ENCODE measurements around the gene EFNA5.
A peak's percentile ranks its signal among the peaks of the same experiment; 100 is the strongest.

EFNA5 gene

DNA sequence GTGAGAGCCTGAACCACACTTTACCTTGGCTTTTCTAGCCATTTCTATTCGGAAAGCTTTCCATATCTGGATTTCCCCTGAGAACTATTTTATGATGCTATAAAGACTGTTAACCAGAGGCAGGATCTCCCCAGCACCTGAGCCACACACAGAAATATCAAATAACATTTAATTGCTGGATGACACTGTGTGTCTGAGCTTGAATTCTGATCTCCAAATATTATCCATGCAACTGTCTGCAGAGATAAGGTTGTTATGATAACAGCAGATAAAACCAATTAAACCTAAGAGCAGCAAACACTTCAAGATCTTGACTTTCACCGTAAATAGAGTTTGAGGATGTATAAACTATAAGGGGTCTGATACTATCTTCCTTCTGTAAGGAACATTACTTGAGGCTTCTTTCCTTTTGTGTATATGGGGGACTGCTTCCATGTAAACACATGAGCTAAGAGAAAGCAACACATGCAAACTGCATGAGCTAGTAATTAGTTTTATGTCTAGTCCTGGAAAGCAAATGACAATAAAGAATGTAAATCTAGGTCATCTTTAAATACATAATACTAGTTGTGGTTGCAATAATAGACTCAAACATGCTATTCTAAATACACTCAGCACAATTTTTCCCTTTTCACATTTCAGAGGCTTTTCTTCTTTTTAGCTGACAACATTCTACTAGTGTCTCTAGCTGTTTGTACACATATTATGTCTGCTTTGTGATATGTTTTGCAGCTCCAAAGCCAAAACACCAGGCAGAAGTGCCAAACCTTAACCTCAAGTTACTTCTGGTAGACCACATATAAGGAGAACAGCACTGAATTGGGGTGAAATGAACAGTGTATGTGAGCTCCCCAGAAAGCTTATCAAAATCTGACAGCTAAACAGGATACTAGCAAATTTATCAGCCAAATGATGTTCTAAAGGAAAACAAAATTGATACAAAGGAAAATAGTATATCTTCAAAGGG lies 136.5 kb downstream of the EFNA5 start:
- TF ChIP-seq, protein P1, sequence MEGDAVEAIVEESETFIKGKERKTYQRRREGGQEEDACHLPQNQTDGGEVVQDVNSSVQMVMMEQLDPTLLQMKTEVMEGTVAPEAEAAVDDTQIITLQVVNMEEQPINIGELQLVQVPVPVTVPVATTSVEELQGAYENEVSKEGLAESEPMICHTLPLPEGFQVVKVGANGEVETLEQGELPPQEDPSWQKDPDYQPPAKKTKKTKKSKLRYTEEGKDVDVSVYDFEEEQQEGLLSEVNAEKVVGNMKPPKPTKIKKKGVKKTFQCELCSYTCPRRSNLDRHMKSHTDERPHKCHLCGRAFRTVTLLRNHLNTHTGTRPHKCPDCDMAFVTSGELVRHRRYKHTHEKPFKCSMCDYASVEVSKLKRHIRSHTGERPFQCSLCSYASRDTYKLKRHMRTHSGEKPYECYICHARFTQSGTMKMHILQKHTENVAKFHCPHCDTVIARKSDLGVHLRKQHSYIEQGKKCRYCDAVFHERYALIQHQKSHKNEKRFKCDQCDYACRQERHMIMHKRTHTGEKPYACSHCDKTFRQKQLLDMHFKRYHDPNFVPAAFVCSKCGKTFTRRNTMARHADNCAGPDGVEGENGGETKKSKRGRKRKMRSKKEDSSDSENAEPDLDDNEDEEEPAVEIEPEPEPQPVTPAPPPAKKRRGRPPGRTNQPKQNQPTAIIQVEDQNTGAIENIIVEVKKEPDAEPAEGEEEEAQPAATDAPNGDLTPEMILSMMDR (IDR thresholded peaks at IDR 0.05; ENCODE audit: low read depth, low read length) = no peak
- in situ Hi-C loops (cut with HindIII; ENCODE audit: low sequenced_read_pairs) = no loop called here
- H3K4me3 ChIP-seq (ENCODE audit: low read depth, low read length) = no peak overlapping the region
- no peak for DNase-seq (ENCODE audit: low read depth, low spot score)

DNA sequence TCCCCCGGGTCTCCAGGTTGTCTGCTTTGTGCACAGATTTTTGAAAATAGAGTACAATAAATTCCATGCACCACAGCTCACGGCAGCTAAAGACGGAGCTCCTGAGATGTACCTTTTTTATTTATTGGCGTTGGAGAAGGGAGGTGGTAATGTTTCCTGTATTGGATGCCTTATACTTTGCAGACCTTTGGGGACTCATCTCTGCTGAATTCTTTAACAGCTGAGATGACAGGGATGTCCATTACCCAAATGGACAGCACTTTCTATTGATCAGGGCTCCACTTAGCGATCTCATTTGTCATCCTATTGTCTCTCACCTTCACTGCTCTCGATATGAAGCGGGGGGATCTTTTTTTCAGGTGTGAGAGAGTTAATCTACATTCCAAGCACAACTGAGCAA lies 137.8 kb downstream of the EFNA5 start:
- DNase-seq (ENCODE audit: low read depth, low spot score) = no peak
- no peak overlapping the region for H3K4me3 ChIP-seq (ENCODE audit: low read depth, low read length)
- in situ Hi-C loops (cut with HindIII; ENCODE audit: low sequenced_read_pairs) = no loop called here
- TF ChIP-seq, protein P1 (IDR thresholded peaks at IDR 0.05; ENCODE audit: low read depth, low read length) = no peak

DNA sequence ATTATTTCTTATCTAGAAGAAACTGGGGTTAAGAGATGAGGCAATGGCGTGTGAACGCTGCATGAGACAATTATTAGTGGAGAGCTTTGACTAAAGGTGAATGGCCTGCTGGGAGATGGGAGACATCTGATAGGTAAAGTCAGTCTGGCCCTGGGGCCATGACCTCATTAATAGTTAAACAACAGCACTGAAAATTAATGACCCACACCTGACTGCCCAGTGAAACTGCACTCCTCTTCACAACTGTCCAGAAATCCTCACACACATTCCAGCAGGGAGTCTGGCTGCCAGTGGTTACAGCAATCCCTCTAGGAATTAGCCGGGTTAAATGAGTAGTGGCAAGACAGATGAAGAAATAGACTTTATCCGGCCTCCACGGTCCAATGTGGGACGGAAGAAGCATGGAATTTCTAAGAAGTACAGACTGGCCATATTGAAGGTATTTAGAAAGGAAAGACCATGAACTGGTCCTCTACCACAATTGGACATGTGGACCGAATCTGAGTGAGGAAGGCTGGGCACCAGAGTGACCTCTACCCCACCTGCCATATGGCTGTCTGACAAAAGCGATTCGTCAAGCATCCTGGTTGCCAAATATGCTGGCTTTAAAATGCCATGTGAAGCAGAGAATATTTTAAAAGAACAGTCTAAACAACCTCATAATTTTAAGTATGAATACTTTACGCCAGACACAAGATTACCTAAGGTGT lies 138.4 kb downstream of the EFNA5 start:
- DNase-seq (ENCODE audit: low read depth, low spot score) = no peak
- in situ Hi-C loops (cut with HindIII; ENCODE audit: low sequenced_read_pairs) = no loop called here
- TF ChIP-seq, protein P1 (IDR thresholded peaks at IDR 0.05; ENCODE audit: low read depth, low read length) = no peak

DNA sequence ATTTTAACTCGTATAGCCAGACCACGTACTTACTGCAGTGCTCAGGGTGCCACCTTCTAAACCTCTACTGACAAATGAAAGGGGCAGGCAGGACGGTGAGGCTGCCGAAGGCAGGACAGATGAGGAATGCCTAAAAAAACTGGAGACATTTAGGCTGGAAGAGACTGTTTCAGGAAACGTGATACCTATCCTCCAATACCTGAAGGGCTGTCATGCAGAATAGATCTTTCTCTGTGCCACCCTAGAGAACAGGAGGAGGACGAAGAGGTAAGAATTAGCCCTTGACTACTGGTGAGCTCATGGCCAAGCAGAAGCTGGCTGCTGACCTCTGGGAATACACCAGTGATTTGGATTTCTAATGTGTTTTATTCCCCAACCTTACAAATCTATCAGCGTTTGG lies 139.4 kb downstream of the EFNA5 start:
- no peak for DNase-seq (ENCODE audit: low read depth, low spot score)
- TF ChIP-seq, protein P1 (IDR thresholded peaks at IDR 0.05; ENCODE audit: low read depth, low read length) = no peak
- H3K4me3 ChIP-seq (ENCODE audit: low read depth, low read length) = no peak overlapping the region
- in situ Hi-C loops (cut with HindIII; ENCODE audit: low sequenced_read_pairs) = no loop called here

More for the DNA sequence above, 138.4 kb downstream of the EFNA5 start:
- H3K4me3 ChIP-seq (ENCODE audit: low read depth, low read length) = no peak overlapping the region

DNA sequence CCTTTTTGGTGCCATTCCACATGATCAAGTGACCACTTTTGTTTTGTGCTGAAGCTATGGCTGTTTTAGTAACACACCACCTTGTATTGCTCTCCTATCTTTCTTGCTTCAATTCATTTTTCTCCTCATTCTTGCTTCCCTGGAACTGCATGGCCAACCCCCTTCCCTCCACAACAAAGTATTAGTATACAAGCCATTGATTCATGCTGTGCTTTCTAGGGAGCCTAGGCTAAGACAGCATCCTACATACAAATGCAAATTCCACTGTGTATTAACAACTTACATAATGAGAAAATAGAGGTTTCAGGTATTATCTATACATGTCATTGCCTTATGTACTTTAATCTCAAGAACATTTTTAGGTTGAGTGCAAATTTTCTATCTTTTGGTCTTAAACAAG lies 141.1 kb downstream of the EFNA5 start:
- H3K4me3 ChIP-seq (ENCODE audit: low read depth, low read length) = no peak overlapping the region
- TF ChIP-seq, protein P1 (IDR thresholded peaks at IDR 0.05; ENCODE audit: low read depth, low read length) = no peak

DNA sequence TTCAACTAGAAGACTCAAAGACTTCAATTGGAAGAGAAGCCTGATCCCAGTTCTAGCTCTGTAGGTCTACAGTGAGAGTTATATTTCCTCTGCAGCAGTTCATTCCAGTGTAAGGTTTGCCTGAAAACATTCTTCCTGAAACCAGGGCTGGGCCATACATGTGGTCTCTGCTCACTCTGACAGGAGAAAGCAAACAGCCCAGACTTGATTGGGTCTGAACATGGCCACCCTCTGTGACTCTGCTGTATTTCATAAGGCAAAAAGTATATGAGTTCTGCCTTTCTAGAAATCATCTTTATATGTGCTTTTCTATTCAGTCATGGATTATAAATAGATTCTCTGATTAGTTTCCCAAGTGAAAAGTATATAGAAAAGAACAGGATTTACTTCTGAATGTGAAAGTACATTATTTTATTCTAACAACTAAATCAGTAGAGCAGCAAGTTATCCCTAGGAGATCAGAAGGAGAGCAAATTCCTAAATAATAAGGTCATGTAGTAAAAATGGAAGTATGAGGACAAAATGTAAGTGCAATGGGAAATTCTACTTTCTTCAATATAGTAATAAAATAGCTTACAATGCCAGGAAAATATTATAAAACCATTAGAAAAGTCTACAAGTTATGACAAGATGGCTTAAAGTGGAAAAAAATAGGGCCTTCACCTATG lies 144.3 kb downstream of the EFNA5 start:
- TF ChIP-seq, protein P1 (IDR thresholded peaks at IDR 0.05; ENCODE audit: low read depth, low read length) = no peak
- in situ Hi-C loops (cut with HindIII; ENCODE audit: low sequenced_read_pairs) = no loop called here
- no peak overlapping the region for H3K4me3 ChIP-seq (ENCODE audit: low read depth, low read length)
- DNase-seq (ENCODE audit: low read depth, low spot score) = peak; percentile 49

More for the DNA sequence above, 141.1 kb downstream of the EFNA5 start:
- in situ Hi-C loops (cut with HindIII; ENCODE audit: low sequenced_read_pairs) = no loop called here
- DNase-seq (ENCODE audit: low read depth, low spot score) = no peak
